Psoas muscle (tissue), 8 donors: Measurements from ENCODE around the gene CLTC. TPM values are rescaled to one million over a fixed set of nuclear protein-coding genes. Genes with fewer than 3 reads are reported as not detected.

ENCODE experiments used
- ATAC-seq, 4 donors: fragments of 200-7000 bp; cut with Tn5 transposase; one replicate each; pipeline ENCODE4 v1.9.1; 2020; ENCODE audit warnings: moderate library complexity in 3 of 4, mild to moderate bottlenecking in 2 of 4
- DNase-seq, 2 donors: peaks; one replicate each; pipeline ENCODE4 v3.0.0-alpha.2; 2020
- H3K27ac ChIP-seq: fragments of 200-600 bp; one replicate; pipeline ENCODE4 v1.8.0; 2022
- H3K27me3 ChIP-seq, 3 donors: fragments of 200-600 bp in 1 of 3; one replicate each; pipeline versions ENCODE4 v1.6.1 to v1.8.0; 2013 to 2022; ENCODE audit warnings: low read length in 2 of 3, mild to moderate bottlenecking in 2 of 3, moderate library complexity in 1 of 3; ENCODE audit not compliant: insufficient read depth in 3 of 3
- H3K36me3 ChIP-seq, 2 donors: fragments of 200-600 bp in 1 of 2; one replicate each; pipeline versions ENCODE4 v1.6.1 to v1.8.0; 2013 to 2022; ENCODE audit warnings: low read depth in 1 of 2, mild to moderate bottlenecking in 1 of 2, moderate library complexity in 1 of 2; ENCODE audit not compliant: insufficient read depth in 1 of 2
- H3K4me1 ChIP-seq: fragments of 200-600 bp; one replicate; pipeline ENCODE4 v1.8.0; 2022
- H3K4me3 ChIP-seq: fragments of 200-600 bp; one replicate; pipeline ENCODE4 v1.8.0; 2022; ENCODE audit warnings: mild to moderate bottlenecking
- H3K9me3 ChIP-seq: fragments of 200-600 bp; one replicate; pipeline ENCODE4 v1.8.0; 2022
- CTCF ChIP-seq: fragments of 200-600 bp; IDR thresholded peaks from one replicate; pipeline ENCODE4 v1.8.0; 2022; ENCODE audit warnings: antibody characterized with exemption
- WGBS, 3 donors: extraction: QIAGEN DNeasy Blood & Tissue Kit; methylation state at CpG; one replicate each; pipeline versions ENCODE4 v1.1.6 to v1.1.7; 2013; 5-methylcytosine and 5-hydroxymethylcytosine counted together
- intact Hi-C, 2 donors: fragments of 100-400 bp; cut with DNase I; formaldehyde crosslinking; loops; one replicate each; pipeline versions ENCODE4 v1.11.0 to v1.14.2; 2022
- polyA plus RNA-seq, 3 donors: library from polyadenylated mRNA; stranded (reverse); fragments of 200-250 nt; gene quantifications; one replicate each; pipeline ENCODE4 v1.2.3, GENCODE V29; 2013
- total RNA-seq, 4 donors: library from RNA; stranded (reverse); fragmentation: NEBNext Ultra II Directional in 2 of 4; extraction: Animal tissue kit (Norgen Biotek cat#: 25700) in 2 of 4; gene quantifications; one replicate each; pipeline versions ENCODE4 v1.2.1 to v1.2.4, GENCODE V29; 2021 to 2023
- donor health status: healthy with polysubstance abuse.
- donor health status: DM: no; HTN: no; CAD: no; lungs with moderate emphysema.
- donor health status: Bipolar disorder and iron deficiency.
- donor health status: healthy.
- donor health status: DM: yes; HTN: yes; CAD: no.
- donor health status: DM: no; HTN: no; CAD: no.
- donor health status: DM: no; HTN: no; CAD: no.
- donor health status: DM: yes; HTN: yes; CAD: no.

CLTC gene
- total and polyA plus RNA-seq, 7 donors = 61.4 to 156 (median 119) TPM

- H3K4me1 ChIP-seq = peaks cover 9% of the 10 kb centered on the region
- no peak overlapping the region for H3K4me3 ChIP-seq
- H3K36me3 ChIP-seq = peaks cover 3 to 73% of the 10 kb centered on the region in 2 donors
- WGBS, 3 donors = 73 to 79% (median 76%) methylated on average over 3 of the region's 3 CpGs
- intact Hi-C loops = no loop called here
- TF ChIP-seq CTCF = no peak
- ATAC-seq (no peak), DNase-seq (no peak)
- no peaks in the 10 kb centered on the region for H3K9me3 ChIP-seq
- no peaks in the 10 kb centered on the region for H3K27me3 ChIP-seq
- H3K27ac ChIP-seq = no peak overlapping the region
Measured at GRCh38 chr17:59607061-59607460, 12.6 kb upstream of the CLTC start.

GRCh38 chr17:59607817-59608403 is 11.8 kb upstream of the CLTC start:
- H3K4me3 ChIP-seq = no peak overlapping the region
- DNase-seq (no peak), ATAC-seq (no peak)
- H3K36me3 ChIP-seq = peaks cover 3 to 64% of the 10 kb centered on the region in 2 donors
- H3K27ac ChIP-seq = no peak overlapping the region
- H3K4me1 ChIP-seq = peaks cover 9% of the 10 kb centered on the region
- 89 to 91% (median 90%) methylated on average over 5 of the region's 5 CpGs for WGBS, 3 donors
- TF ChIP-seq CTCF = no peak
- H3K9me3 ChIP-seq = no peaks in the 10 kb centered on the region
- intact Hi-C loops = no loop called here
- H3K27me3 ChIP-seq = no peaks in the 10 kb centered on the region

- ATAC-seq = no peak
- intact Hi-C loops = loop anchor here in 1 of 2 donors (10.0 kb wide), 1 partner anchor 47 kb away; the partner anchor contains the start of gene DHX40
- TF ChIP-seq CTCF = no peak
- Histone ChIP-seq H3K27ac (no peak overlapping the region), H3K4me1 (no peaks in the 10 kb centered on the region), H3K4me3 (no peak overlapping the region), H3K36me3 (peaks cover 3 to 43% of the 10 kb centered on the region in 2 donors), H3K27me3 (no peaks in the 10 kb centered on the region), H3K9me3 (no peaks in the 10 kb centered on the region)
- no peak for DNase-seq
Measured at GRCh38 chr17:59611503-59611902, 8.2 kb upstream of the CLTC start.

- Histone ChIP-seq H3K4me1 (peaks cover 10% of the 10 kb centered on the region), H3K4me3 (no peak overlapping the region), H3K27ac (no peak overlapping the region), H3K36me3 (peaks cover 0 to 3% of the 10 kb centered on the region in 2 donors), H3K27me3 (no peaks in the 10 kb centered on the region), H3K9me3 (no peaks in the 10 kb centered on the region)
- DNase-seq = no peak
- ATAC-seq = no peak
- WGBS, 3 donors = 94 to 98% (median 97%) methylated on average over 7 of the region's 7 CpGs
- no peak for TF ChIP-seq CTCF
- intact Hi-C loops = loop anchor here in 1 of 2 donors (10.0 kb wide), 1 partner anchor 52 kb away; the partner anchor contains the start of gene DHX40
Measured at GRCh38 chr17:59616253-59616920, 3.3 kb upstream of the CLTC start.
